NCI-H187 (cell line): Measurements from ENCODE around the gene PPP6R2.

Source experiments
- DNase-seq, 2 experiments: peaks; one replicate each; lab custom pipeline; 2025; lab: John Stamatoyannopoulos, UW

Gene PPP6R2

DNA sequence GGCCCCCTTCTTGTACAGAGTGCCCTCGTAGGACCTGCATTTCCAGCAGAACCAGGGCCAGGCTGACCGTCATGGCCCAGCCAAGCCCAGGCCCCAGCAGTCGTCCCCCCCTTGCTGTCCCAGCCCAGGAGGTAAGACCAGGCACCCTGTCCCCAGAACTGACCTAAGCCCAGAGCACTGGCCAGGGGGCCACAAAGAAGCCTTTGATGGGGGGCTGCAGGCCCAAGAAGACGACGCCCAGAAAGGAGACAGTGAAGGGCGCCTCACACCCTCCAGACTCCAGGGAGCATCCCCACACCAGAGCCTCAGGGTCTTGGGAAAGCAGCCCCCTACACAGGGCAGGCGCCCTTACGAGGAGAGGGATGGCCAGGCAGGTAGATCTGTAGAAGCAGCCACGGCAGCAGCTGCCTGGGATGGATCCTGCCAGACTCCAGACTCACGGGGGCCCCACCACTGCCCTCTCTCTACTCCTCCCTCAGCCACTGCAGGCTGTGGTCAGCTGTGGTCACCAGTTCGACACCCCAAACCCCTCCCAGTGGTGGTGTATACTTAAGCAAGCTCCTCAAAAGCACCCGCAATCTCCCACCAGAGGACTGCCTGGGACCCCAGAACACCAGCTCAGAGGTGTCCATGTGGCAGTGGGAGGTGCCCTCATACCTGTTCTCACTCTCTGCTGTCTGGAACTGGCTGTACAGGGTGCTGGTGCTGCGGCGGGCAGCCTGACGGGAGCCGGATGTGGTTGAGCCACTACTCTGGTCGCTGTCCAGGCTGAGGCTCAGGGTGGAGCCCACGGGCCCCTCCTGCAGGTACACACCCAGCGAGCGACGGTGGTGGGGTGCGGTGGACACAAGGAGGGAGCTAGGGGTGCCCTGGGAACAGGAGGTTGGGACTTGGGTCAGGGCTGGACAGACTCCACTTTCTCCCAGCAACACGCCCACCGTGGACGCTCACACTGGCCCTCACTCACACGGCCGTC lies 104.7 kb downstream of the PPP6R2 start:
- DNase-seq = no peak

DNA sequence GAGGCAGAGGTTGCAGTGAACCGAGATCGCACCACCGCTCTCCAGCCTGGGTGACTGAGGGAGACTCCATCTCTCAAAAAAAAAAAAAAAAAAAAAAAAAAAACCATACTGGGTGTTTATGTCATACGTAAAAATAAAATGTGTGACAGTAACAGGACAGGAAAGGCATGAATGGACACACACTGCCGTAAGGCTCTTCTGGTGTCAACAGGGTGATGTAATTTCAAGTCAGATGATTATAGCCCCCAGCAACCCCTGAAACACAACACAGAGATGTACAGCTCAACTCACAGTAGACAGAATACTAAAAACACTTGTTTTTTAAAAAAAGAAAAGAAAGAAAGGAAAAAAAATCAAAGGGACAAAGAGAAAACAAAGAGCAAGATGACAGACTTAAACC lies 109.5 kb downstream of the PPP6R2 start:
- DNase-seq = no peak

DNA sequence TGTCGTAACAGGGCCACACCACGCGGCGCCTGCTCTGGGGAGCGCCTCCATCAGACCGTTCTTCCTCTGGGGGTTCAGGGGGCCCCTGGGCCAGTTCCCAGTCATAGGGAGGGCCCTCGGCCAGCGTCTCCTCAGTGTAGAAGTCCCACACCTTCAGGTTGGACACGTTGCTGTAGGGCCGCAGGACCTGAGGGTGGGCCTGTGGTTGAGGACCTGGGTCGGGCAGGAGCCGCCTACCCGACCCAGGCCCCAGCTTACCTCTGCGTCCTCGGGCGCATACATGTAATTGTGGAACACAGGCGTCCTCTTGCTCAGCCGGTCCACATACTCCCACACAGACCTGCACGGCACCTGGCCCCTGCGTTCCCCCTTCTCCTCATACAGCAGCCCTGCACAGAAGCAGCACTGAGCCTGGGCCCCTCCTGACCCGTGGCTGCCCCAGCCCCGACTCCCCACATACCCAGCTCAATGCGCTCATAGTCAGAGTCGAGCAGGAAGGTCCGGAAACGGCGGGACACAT lies 111.5 kb downstream of the PPP6R2 start:
- DNase-seq = no peak

DNA sequence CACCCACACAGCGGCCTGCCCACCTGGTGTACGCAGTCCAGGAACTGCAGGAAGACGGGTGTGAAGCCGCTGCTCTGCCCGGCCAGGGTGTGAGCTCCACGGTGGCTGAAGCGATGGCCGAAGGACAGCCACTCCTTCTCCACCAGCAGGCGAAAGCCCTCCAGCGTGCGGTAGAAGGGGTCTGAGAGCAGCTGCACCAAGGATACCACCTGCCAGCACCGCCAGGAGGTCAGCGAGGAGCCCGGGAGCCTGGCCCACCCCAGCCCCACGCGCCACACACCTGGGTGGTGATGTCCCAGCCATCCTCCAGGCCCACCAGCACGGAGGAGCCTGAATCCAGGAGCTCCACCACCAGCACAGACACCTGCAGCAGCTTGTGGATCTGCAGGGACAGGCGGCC lies 112.1 kb downstream of the PPP6R2 start:
- DNase-seq = no peak

- DNase-seq = no peak
These were observed 112.9 kb downstream of the PPP6R2 start for GRCh38 chr22:50456026-50456425.

- no peak for DNase-seq
These were observed 113.5 kb downstream of the PPP6R2 start for GRCh38 chr22:50456466-50457234.

DNA sequence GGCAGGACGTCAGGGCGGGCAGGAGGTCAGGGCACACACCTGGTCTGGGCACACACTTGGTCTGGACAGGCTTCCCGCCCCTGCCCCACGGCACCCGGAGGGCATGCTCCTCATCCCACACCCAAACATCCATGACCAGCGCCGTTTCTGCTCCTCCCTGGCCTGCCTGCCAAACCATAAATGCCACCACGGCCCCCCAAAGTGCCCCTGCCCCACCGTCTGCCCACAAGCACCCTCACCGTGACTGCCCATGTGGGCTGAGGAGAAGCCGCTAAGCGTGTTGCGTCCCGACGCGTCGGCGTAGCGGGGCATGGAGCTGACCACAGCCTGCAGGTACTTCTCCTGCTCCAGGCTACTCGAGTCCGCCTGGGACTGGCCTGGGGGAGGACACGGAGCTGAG lies 115.9 kb downstream of the PPP6R2 start:
- DNase-seq = no peak

GRCh38 chr22:50459496-50460140 lies 116.5 kb downstream of the PPP6R2 start:
- DNase-seq = no peak

DNA sequence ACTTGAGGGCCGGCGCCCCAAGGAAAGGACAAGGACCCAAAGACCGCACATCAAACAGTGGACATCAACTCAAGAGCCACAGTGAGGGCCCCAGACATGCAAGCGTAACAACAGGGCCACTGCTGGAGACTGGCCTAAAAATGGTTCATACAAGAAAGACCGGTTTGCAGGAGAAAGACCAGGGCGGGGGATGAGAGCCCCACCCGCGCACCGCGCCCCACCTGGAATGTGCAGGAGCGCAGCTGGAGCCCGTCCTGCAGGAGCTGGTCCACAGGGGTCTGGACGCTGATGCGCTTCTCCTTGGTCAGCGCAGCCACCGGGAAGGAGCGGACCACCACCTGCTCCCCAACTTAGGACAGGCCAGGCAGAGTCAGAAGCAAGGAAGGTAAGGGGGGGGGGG lies 117.8 kb downstream of the PPP6R2 start:
- DNase-seq = no peak

GRCh38 chr22:50461536-50461935 lies 118.4 kb downstream of the PPP6R2 start:
- DNase-seq = no peak

GRCh38 chr22:50461979-50462540 lies 118.9 kb downstream of the PPP6R2 start:
- DNase-seq = no peak

DNA sequence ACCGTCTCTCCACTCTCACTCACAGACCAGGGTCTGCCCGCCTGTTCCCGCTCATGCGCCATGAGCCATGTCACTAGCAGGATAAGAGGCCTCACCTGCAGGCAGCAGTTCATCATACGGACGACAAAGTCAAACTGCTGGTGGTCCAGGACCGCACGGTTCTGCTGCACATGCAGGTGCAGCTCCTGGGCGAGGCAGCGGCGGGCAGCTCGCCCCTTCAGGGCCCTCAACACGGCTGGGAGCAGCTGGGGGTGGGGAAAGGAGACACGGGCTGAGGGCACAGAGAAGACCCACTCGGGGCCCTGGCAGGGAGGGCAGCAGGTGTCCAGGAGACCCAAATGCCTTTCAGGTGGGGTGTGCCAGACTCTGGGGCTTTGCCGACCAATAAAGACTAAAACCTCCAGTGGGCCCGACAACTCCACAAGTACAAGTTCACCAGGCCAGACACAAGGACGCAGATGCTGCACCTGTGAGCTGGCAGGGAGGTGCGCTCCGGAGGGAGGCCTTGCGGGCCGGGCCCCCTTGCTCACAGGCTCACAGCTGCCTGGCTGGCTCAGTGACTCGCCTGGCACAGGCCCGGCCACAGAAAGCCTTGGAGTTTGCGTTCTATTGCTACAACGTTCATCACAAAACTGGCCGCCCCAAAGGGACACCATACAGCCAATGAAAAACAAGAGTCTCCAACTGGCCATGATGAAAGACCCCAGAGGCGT lies 120.2 kb downstream of the PPP6R2 start:
- no peak for DNase-seq

GRCh38 chr22:50464451-50464850 lies 121.3 kb downstream of the PPP6R2 start:
- no peak for DNase-seq

- DNase-seq = no peak
These were observed 122.2 kb downstream of the PPP6R2 start for GRCh38 chr22:50465066-50465930.

DNA sequence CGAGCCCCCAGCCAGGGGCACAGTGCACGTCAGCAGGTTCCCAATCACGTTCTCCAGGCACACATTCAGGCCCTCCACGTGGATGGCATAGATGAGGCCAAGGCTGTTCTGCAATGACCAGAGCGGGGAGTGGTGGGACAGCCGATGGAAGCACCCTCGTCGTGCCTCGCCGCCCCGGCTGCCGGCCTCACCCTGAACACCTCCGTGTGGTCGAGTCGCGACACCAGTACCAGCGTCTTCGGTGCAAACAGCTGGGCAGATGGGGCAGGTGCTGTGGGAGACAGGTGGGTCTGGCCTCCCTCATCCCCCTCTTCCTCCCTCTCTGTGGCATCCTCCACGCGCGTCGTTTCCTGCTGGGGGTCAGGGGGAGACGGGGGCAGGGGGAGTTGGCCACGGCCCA lies 124.2 kb downstream of the PPP6R2 start:
- DNase-seq = no peak

- no peak for DNase-seq
These were observed 124.8 kb downstream of the PPP6R2 start for GRCh38 chr22:50467773-50468440.

GRCh38 chr22:50468626-50469025 lies 125.5 kb downstream of the PPP6R2 start:
- no peak for DNase-seq

DNA sequence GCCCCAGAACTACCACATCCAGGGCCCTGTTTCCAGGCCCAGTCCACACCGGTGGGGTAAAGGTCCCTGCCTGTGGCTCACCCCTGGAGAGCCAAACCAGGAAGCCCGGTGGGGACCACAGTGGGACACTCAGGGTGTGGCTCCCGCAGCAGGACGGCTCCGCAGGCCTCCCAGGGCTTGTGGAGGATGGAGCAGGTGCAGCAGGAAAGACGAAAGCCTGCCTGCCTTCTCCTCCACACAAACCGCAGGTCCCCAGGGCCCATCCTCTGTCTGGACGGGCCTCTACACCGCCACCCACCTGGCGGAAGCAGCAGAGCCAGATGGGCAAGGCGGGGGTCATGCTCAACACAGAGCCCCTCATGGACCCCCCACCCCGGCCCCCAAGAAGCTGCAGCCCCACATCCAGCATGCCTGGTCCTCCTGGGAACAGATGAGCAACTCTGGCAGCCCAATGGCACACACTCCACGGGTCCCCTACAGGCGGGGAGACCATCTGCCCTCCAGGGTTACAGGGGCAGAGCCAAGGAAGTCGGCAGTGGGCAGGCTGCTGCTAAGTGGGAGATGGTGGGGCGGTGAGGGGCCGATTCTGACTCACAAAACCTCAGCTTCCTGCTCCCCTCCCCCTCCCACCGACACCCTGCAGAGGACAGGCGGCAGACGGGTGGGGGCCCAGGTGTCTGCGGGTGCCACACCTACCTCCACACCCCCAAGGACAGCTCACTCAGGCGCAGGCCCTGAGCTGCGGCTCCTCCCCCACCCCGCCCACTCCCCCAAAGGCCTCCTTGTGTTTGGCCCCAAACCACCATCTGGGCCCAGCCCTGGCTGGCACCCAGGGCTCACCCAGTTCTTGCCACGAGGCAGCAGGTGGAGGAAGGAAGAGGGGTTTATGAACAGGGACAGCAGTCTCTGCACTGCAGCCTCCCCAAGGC lies 126.5 kb downstream of the PPP6R2 start:
- peak in 1 of 2 experiments; percentile 27 for DNase-seq

GRCh38 chr22:50470491-50470890 lies 127.4 kb downstream of the PPP6R2 start:
- DNase-seq = no peak
